Astrocyte of the cerebellum (primary cell): ENCODE measurements around the gene POLR2C.
"Not testable (repeated sequence)": the region's sequence is repeated elsewhere in the genome, so short reads cannot be mapped to it uniquely, and the experiment has no call there.

Experiments
- DNase-seq: peaks from one replicate; pipeline ENCODE4 v3.0.0-alpha.2; 2011; ENCODE audit warnings: low read depth
- H3K4me3 ChIP-seq: 2 replicates; pipeline ENCODE4 v1.5.1; 2011; ENCODE audit warnings: mild to moderate bottlenecking, low read depth, low read length, moderate library complexity
- CTCF ChIP-seq: IDR thresholded peaks from 2 replicates; pipeline ENCODE4 v1.5.1; 2012; ENCODE audit warnings: low read length, low read depth, moderate library complexity, mild to moderate bottlenecking; ENCODE audit errors: missing control alignments
- in situ Hi-C: cut with HindIII; loops from 2 replicates; pipeline ENCODE4 v1.10.0; 2017; ENCODE audit warnings: low sequenced_read_pairs

Gene POLR2C

GRCh38 chr16:57432989-57433388 lies 29.5 kb upstream of the POLR2C start:
- DNase-seq = no peak
- TF ChIP-seq CTCF = no peak
- no peak overlapping the region for H3K4me3 ChIP-seq
- in situ Hi-C loops = no loop called here

GRCh38 chr16:57434003-57434402 lies 28.5 kb upstream of the POLR2C start:
- H3K4me3 ChIP-seq = no peak overlapping the region
- no peak for TF ChIP-seq CTCF
- no peak for DNase-seq
- in situ Hi-C loops = no loop called here

GRCh38 chr16:57435838-57436237 lies 26.6 kb upstream of the POLR2C start:
- in situ Hi-C loops = no loop called here
- no peak for DNase-seq
- H3K4me3 ChIP-seq = no peak overlapping the region
- TF ChIP-seq CTCF = no peak

GRCh38 chr16:57439947-57440346 lies 22.5 kb upstream of the POLR2C start:
- in situ Hi-C loops, H3K4me3 ChIP-seq, DNase-seq: not testable (repeated sequence)

- DNase-seq, in situ Hi-C loops, H3K4me3 ChIP-seq: not testable (repeated sequence)
These were observed 21.9 kb upstream of the POLR2C start for GRCh38 chr16:57440551-57440950.

GRCh38 chr16:57444711-57445110 lies 17.8 kb upstream of the POLR2C start:
- in situ Hi-C loops = no loop called here
- H3K4me3 ChIP-seq = no peak overlapping the region
- DNase-seq = no peak
- TF ChIP-seq CTCF = no peak

- no peak overlapping the region for H3K4me3 ChIP-seq
- in situ Hi-C loops = no loop called here
- TF ChIP-seq CTCF = no peak
- DNase-seq = no peak
These were observed 17.0 kb upstream of the POLR2C start for GRCh38 chr16:57445510-57445909.

- in situ Hi-C loops = no loop called here
- H3K4me3 ChIP-seq = peak overlapping the region; percentile 76
- DNase-seq = no peak
- no peak for TF ChIP-seq CTCF
These were observed 15.8 kb upstream of the POLR2C start for GRCh38 chr16:57446531-57447185.
